Activated T-cell treated with anti-CD3 and anti-CD28 coated beads, Interleukin-2, amount 50 U/mL, for 48 hours (primary cell): ENCODE measurements around the gene CTNND2.

Experiments used
- DNase-seq, 2 experiments: peaks; one replicate each; pipeline ENCODE4 v3.0.0-alpha.2; 2020

CTNND2 gene

DNA sequence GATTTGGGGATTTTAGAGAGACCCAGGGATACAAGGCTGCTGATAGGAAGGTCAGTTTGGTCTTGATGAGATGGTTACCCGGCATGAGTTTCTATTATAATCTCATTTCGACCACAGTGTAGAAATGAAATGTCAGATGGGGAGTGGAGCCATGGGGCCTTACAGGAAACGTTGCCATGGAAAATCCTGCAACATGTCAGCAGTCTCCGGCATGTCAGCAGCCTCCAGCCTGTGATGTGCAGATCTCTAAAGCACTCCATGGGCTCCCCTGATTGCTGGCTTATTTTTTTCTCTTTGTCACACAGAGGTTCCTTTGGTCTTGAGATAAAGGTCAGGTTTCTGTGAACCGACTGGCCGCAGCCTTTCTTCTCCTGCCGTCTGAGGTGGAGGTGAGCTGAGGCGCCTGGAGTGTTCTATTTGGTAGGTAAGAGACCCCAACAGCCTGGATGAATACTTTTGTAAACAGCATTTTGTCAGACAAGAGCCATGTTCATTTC, 934.5 kb downstream of the CTNND2 start:
- DNase-seq = no peak

DNA sequence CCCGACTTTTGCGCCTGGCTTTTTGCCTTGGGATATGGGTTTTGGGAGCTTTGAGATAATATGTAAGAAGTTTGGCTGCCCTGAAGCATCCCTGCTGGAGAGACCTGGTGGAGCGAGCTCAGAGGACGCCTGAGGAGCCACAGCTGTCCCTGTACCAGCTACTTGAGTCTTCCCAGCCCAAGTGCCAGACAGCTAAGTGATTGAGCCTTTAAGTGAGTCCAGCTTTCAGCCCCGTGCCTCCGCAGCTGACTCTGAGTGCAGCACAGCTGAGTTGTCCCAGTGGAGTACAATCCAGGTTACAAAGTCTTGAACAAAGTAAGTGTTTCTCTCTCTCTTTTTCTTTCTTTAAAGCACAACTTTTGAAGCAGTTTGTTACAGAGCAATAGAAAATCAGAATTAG, 939.4 kb downstream of the CTNND2 start:
- no peak for DNase-seq

DNA sequence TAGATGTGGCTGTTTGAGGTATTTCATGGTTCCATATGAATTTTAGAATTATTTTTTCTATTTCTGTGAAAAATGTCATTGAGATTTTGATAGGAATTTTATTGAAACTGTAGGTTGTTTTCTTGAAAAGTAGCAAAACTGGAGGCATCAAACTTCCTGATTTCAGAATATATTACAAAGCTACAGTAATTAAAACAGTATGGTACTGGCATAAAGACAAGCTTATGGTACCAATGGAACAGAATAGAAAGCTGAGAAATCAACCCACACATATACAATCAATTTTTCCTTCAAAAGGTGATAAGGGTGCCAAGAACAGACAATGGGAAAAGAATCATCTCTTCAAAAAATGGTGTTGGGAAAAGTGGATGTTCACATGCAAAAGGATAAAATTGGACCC, 945.5 kb downstream of the CTNND2 start:
- no peak for DNase-seq

DNA sequence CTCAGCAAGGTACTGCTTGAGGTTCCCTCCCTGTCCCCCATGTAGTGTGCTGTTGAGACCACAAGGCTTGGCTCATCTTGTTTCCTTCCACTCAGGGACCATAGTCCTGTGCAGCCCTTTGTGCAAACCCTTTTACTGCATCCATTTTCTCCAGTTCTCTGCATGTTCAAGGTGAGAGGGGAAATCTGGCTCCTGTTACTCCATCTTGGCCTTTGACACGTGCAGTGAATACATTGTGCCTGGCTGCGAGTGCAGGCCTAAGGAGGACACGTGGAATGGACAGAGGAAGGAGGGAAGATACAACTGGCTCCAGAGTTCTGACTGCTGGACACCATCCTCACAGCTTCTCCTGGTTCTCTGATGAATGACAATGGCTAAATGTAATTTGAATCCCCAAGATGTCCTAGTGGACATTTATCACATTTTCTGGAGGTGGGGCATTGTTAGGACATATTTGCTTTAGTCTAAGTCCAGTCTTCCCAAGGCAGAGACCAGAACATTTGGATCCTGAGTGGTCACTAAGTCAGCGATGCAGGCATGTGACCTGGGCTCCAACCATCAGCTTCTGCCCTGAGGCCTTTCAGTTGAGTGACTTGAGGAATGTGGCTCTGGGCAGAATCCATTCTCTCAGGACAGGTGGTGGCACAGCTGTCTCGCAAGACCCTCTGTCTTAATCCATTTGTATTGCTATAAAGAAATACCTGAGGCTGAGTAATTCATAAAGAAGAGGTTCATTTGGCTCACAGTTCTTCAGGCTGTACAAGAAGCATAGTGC, 954.2 kb downstream of the CTNND2 start:
- DNase-seq = no peak

DNA sequence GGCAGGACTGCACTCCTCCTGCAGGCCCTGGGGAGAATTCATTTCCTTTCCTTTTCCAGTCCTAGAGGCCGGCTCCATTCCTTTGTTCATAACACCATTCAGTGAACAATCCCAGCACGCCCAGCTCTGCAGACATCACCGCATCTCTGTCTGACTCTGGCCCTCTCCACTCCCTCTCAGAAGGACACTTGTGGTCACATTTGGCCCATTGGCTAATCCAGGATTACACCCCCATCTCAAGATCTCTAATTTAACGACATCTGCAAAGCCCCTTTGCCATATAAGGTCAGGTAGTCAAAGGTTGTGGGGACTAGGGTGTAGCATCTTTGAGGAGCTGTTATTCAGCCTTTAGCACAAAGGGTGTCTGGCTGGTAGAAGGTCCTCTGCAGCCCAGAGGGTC, 958.2 kb downstream of the CTNND2 start:
- no peak for DNase-seq

DNA sequence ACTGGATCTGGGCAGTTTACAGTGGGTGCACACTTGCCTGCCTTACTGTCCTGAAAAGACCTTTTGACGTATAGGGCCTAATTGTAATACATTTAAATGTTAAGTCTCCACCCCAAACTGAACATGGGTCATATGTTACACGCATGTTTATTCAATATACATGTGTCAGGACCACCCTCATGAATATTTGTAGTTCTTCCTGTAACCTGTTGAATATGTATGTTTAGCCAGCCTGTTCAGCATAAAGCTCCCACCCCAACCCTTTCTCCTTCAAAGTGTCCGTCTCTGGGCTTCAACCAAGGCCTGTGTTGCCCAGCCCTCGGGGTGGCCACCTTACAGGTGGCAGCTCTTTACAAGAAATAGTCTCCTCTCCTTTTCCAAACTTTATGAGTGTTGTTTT, 962.3 kb downstream of the CTNND2 start:
- DNase-seq = no peak

DNA sequence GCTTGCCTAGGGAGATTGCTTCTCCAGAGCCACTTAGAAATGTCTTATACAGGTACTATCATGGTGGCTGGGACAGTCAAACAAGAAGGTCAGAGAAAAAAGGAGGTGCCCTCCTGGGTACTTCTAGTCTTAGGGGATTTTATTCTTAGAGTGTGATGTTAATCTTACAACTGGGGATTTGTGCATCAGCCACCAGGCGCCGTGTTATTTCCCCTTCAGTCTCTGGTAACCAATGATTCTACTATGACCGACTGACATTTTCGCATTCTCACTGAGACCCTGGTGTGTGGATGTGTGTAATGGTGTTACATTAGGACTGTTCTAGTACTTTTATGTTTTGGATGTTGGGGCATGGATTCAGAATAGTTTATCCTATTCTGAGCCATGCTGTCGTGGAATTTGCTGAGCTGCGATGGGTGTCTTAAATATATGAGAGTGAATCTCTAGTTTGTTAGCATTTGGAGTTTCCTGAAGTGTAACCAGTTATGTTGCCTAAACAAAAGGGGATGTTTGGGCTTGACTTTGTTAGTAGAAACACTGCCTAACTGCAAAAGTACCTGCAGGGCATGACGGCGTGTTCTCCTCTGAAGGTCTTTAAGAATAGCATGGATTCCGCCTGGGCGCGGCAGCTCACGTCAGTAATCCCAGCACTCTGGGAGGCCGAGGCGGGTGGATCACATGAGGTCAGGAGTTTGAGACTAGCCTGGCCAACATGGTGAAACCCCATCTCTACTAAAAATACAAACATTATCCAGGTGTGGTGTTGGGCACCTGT, 968.0 kb downstream of the CTNND2 start:
- no peak for DNase-seq

DNA sequence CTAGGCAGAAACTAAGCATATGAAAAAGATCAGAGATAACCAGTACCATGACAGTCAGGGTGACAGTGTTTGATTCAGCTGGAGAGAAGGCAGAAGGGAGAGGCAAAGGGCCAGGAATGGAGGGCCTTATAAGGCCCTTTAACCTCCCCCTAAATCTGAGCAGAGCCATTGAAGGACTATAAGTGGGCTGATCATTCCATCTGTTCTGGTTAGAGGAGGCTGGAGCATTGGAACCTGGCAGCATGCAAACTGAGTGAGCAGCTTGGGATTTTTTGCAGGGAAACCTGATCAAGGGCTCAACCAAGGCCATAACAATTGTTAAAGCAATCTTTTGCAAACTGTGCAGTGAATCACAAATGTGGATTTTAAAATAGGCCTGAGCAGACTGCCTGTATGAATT, 968.7 kb downstream of the CTNND2 start:
- DNase-seq = no peak

DNA sequence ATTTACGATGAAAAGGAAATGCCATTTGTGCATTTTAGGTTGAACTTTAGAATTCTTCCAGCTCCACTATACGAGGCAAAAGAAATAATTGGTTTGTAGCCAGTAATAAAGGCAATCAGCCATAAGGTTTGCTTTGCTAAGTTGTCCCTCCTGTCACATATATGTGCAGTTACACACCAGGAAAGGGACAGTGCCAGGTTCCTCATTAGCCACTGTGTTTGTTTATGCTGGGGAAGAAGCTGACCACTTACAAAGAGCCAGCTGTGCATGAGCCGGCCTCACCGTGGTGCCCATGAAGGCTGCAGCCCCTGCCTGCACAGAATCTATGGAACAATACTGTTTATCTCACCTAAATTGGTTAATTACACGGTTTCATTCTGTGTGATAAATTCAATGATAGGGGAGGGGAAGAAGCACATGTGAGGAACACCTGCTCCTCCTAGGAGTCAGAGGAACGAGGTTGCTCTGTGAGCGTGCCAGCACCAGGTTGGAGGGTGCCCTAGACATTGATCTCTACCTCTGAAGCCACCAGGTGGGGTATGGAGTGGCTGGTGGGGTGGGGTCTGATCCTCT, 969.4 kb downstream of the CTNND2 start:
- DNase-seq = no peak

DNA sequence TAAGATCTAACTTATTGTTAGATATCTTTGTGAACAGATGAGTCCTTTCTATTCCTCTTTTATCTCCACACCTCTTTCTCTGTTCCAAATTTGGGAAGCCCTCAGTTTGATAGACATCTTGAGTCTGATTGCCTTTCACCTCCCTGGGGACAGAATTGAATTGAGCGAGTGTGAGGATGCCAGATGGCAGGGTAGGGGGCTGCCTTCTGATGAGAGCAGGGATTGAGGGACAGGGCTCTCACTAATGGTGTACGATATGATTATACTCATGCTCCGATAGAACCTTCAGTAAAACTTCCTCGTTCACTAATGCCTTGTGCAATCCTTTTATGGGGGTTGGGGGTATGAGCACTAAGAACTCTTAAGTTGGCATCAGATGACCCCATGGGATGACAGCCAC, 971.1 kb downstream of the CTNND2 start:
- no peak for DNase-seq

DNA sequence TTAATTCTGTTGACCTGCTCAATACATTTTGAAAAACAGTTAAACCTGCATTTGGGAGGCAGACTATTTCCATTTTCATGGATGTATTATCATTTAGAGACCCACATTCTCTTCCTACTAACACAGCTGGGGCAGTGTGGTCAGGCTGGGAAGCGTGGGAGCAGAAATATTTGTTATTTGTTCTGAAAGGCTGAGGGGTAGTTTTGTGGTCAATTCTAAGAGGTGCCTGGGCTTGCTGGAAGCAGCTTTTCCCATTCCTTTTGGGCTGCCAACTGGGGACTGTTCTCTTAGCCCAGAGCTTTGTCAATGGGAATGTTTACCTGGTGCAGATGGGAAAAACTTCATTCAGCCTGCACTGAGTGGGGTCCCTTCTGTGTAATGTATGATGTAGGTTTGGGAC, 971.8 kb downstream of the CTNND2 start:
- DNase-seq = no peak

DNA sequence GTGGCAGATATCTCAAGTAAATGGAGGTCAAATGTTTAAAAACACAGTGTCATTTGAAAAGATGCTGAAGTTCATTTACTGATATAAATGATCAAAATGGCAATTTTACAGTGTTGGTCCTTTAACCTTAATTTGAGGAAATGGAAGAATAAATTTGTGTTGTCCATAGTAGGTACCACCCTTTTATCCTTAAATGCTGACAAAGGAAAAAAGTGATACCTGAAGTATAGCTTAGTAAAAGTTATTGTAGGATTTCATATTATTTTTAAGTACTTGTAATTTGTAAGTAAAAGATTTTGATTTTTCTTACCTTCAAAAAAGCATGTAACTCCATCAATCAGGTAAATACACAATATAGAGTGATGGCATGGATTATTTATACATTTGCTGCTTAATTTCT, 976.6 kb downstream of the CTNND2 start:
- no peak for DNase-seq

DNA sequence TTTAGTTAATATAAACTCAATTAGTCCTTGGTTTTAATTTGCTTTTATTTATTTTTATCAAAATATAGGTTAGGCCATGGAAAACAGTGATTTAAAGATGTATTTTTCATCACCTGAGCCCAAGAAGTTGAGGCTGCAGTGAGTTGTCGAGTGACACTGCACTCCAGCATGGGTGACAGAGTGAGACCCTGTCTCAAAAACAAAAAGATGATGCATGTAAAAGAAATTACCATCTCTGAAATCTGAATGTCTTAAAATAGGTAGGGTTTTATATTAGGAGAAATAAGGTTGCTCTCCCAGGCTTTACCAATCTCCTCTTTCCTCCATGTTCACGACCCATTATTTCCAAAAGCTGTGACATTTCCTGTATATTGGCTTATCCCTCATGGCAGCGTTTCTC, 980.9 kb downstream of the CTNND2 start:
- DNase-seq = no peak
